Measurements from ENCODE around the gene SFXN5. TPM values are rescaled to one million over a fixed set of nuclear protein-coding genes. Genes with fewer than 3 reads are reported as not detected.

The SFXN5 gene
- total RNA-seq, 1 donor from 2014 or later: 14.9 TPM

GRCh38 chr2:72943540-72944395 is 127.7 kb downstream of the SFXN5 start:
- H3K4me1 Mint-ChIP-seq (ENCODE audit: low read depth, unreplicated experiment): peaks cover 11% of the 10 kb centered on the region
- no peak overlapping the region for H3K27ac Mint-ChIP-seq (ENCODE audit: unreplicated experiment)
- peaks cover 15% of the 10 kb centered on the region for H3K4me1 ChIP-seq (ENCODE audit: insufficient read depth, low read length)
- no peak overlapping the region for H2AFZ ChIP-seq (ENCODE audit: low read depth, low read length)
- no peaks in the 10 kb centered on the region for H3K36me3 ChIP-seq (ENCODE audit: insufficient read depth, low read length)
- no peak for FAIRE-seq
- no peak overlapping the region for H3K27ac ChIP-seq (ENCODE audit: low read depth, low read length)
- no peak for DNase-seq (ENCODE audit: low read depth)
- H3K9me3 ChIP-seq (ENCODE audit: insufficient read depth, low read depth, low read length): no peaks in the 10 kb centered on the region
- H3K4me3 ChIP-seq (ENCODE audit: insufficient read depth, low read depth, low read length): no peak overlapping the region
- no peak overlapping the region for H3K4me2 ChIP-seq (ENCODE audit: low read length)
- H4K20me1 ChIP-seq (ENCODE audit: insufficient read depth, low read length): peaks cover 27% of the 10 kb centered on the region
- peaks cover 13% of the 10 kb centered on the region for H3K36me3 Mint-ChIP-seq (ENCODE audit: low read depth, unreplicated experiment)
- H3K4me3 Mint-ChIP-seq (ENCODE audit: unreplicated experiment): no peak overlapping the region
- no peak overlapping the region for H3K9ac ChIP-seq (ENCODE audit: low read length)
- H3K27me3 ChIP-seq (ENCODE audit: insufficient read depth, low read length): no peaks in the 10 kb centered on the region
- peaks cover 6% of the 10 kb centered on the region for H3K9me3 Mint-ChIP-seq (ENCODE audit: unreplicated experiment)
- no peaks in the 10 kb centered on the region for H3K79me2 ChIP-seq (ENCODE audit: insufficient read depth, low read length)
- TF ChIP-seq CTCF (IDR thresholded peaks at IDR 0.05; ENCODE audit: insufficient read depth, low read depth, low read length): no peak
- TF ChIP-seq EZH2 (IDR thresholded peaks at IDR 0.05; ENCODE audit: insufficient read depth, low read length): no peak
- H3K27me3 Mint-ChIP-seq (ENCODE audit: low read depth, unreplicated experiment): peaks cover 24% of the 10 kb centered on the region

GRCh38 chr2:72942881-72943418 is 128.6 kb downstream of the SFXN5 start:
- Histone ChIP-seq H3K4me2 (ENCODE audit: low read length) (no peak overlapping the region), H2AFZ (ENCODE audit: low read depth, low read length) (no peak overlapping the region), H3K9ac (ENCODE audit: low read length) (no peak overlapping the region), H3K9me3 (ENCODE audit: insufficient read depth, low read depth, low read length) (no peaks in the 10 kb centered on the region), H3K27ac (ENCODE audit: low read depth, low read length) (no peak overlapping the region), H3K4me3 (ENCODE audit: insufficient read depth, low read depth, low read length) (no peak overlapping the region), H3K36me3 (ENCODE audit: insufficient read depth, low read length) (no peaks in the 10 kb centered on the region), H3K79me2 (ENCODE audit: insufficient read depth, low read length) (no peaks in the 10 kb centered on the region), H3K27me3 (ENCODE audit: insufficient read depth, low read length) (no peaks in the 10 kb centered on the region), H4K20me1 (ENCODE audit: insufficient read depth, low read length) (peaks cover 27% of the 10 kb centered on the region), H3K4me1 (ENCODE audit: insufficient read depth, low read length) (peaks cover 15% of the 10 kb centered on the region)
- Mint-ChIP-seq H3K4me1 (ENCODE audit: low read depth, unreplicated experiment) (peaks cover 11% of the 10 kb centered on the region), H3K36me3 (ENCODE audit: low read depth, unreplicated experiment) (peaks cover 12% of the 10 kb centered on the region), H3K27ac (ENCODE audit: unreplicated experiment) (no peak overlapping the region), H3K9me3 (ENCODE audit: unreplicated experiment) (peaks cover 7% of the 10 kb centered on the region), H3K27me3 (ENCODE audit: low read depth, unreplicated experiment) (peaks cover 28% of the 10 kb centered on the region), H3K4me3 (ENCODE audit: unreplicated experiment) (no peak overlapping the region)
- TF ChIP-seq EZH2 (IDR thresholded peaks at IDR 0.05; ENCODE audit: insufficient read depth, low read length) (no peak), CTCF (IDR thresholded peaks at IDR 0.05; ENCODE audit: insufficient read depth, low read depth, low read length) (no peak)
- FAIRE-seq (no peak), DNase-seq (ENCODE audit: low read depth) (no peak)

- Histone ChIP-seq H3K4me2 (ENCODE audit: low read length) (no peak overlapping the region), H4K20me1 (ENCODE audit: insufficient read depth, low read length) (peaks cover 27% of the 10 kb centered on the region), H3K27ac (ENCODE audit: low read depth, low read length) (no peak overlapping the region), H3K9ac (ENCODE audit: low read length) (no peak overlapping the region), H3K79me2 (ENCODE audit: insufficient read depth, low read length) (no peaks in the 10 kb centered on the region), H3K36me3 (ENCODE audit: insufficient read depth, low read length) (no peaks in the 10 kb centered on the region), H2AFZ (ENCODE audit: low read depth, low read length) (no peak overlapping the region), H3K27me3 (ENCODE audit: insufficient read depth, low read length) (no peaks in the 10 kb centered on the region), H3K9me3 (ENCODE audit: insufficient read depth, low read depth, low read length) (no peaks in the 10 kb centered on the region), H3K4me3 (ENCODE audit: insufficient read depth, low read depth, low read length) (no peak overlapping the region), H3K4me1 (ENCODE audit: insufficient read depth, low read length) (peaks cover 15% of the 10 kb centered on the region)
- Mint-ChIP-seq H3K27me3 (ENCODE audit: low read depth, unreplicated experiment) (peaks cover 32% of the 10 kb centered on the region), H3K27ac (ENCODE audit: unreplicated experiment) (no peak overlapping the region), H3K9me3 (ENCODE audit: unreplicated experiment) (peaks cover 9% of the 10 kb centered on the region), H3K36me3 (ENCODE audit: low read depth, unreplicated experiment) (peaks cover 12% of the 10 kb centered on the region), H3K4me1 (ENCODE audit: low read depth, unreplicated experiment) (peaks cover 11% of the 10 kb centered on the region), H3K4me3 (ENCODE audit: unreplicated experiment) (no peak overlapping the region)
- FAIRE-seq (no peak), DNase-seq (ENCODE audit: low read depth) (no peak)
- TF ChIP-seq CTCF (IDR thresholded peaks at IDR 0.05; ENCODE audit: insufficient read depth, low read depth, low read length) (no peak), EZH2 (IDR thresholded peaks at IDR 0.05; ENCODE audit: insufficient read depth, low read length) (no peak)
Measured at GRCh38 chr2:72942293-72942692, 129.2 kb downstream of the SFXN5 start.
